Neural cell (in vitro differentiated cells): ENCODE results near the gene SPPL3. TPM values are rescaled to one million over a fixed set of nuclear protein-coding genes. Genes with fewer than 3 reads are reported as not detected.

ENCODE experiments used
- H2AFZ ChIP-seq: fragments of 200-600, 300-800 bp; sonication (generic), shearing (Covaris generic); 2 replicates; pipeline ENCODE4 v1.6.0; 2014; ENCODE audit warnings: low read depth, mild to moderate bottlenecking, antibody characterized with exemption, low read length, moderate library complexity
- H3F3A ChIP-seq: fragments of 200-600 bp; shearing (Covaris generic); 2 replicates; pipeline ENCODE4 v1.6.1; 2016; ENCODE audit warnings: mild to moderate bottlenecking, moderate library complexity, mixed read lengths, antibody characterized with exemption, low read length; ENCODE audit not compliant: insufficient read depth, poor library complexity, severe bottlenecking
- H3K27ac ChIP-seq: fragments of 200-600, 300-800 bp; sonication (generic), shearing (Covaris generic); 2 replicates; pipeline ENCODE4 v1.5.1; 2014; ENCODE audit warnings: mild to moderate bottlenecking, low read length, moderate library complexity
- H3K27me3 ChIP-seq: fragments of 300-800, 200-600 bp; sonication (generic), shearing (Covaris generic); 2 replicates; pipeline ENCODE4 v1.6.0; 2014; ENCODE audit warnings: mild to moderate bottlenecking, low read depth, low read length, moderate library complexity; ENCODE audit not compliant: insufficient read depth
- H3K36me3 ChIP-seq: fragments of 300-800, 200-600 bp; sonication (generic), shearing (Covaris generic); 2 replicates; pipeline ENCODE4 v1.5.1; 2014; ENCODE audit warnings: mild to moderate bottlenecking, antibody characterized with exemption, low read length, moderate library complexity; ENCODE audit not compliant: insufficient read depth
- H3K4me2 ChIP-seq: fragments of 300-800, 200-600 bp; sonication (generic), shearing (Covaris generic); 2 replicates; pipeline ENCODE4 v1.6.0; 2014; ENCODE audit warnings: mild to moderate bottlenecking, low read length
- H3K4me3 ChIP-seq: fragments of 300-800, 200-600 bp; sonication (generic), shearing (Covaris generic); 2 replicates; pipeline ENCODE4 v1.5.1; 2014; ENCODE audit warnings: mild to moderate bottlenecking, low read length, moderate library complexity
- H3K79me2 ChIP-seq: fragments of 200-600 bp; shearing (Covaris generic); replicated peaks from 2 replicates; pipeline ENCODE4 v1.6.0; 2014; ENCODE audit warnings: mild to moderate bottlenecking, low read length, moderate library complexity; ENCODE audit not compliant: insufficient read depth
- H3K9ac ChIP-seq: fragments of 300-800, 200-600 bp; sonication (generic), shearing (Covaris generic); 2 replicates; pipeline ENCODE4 v1.6.1; 2016; ENCODE audit warnings: mild to moderate bottlenecking, low read length, mixed read lengths
- H3K9me2 ChIP-seq: fragments of 200-600 bp; shearing (Covaris generic); 2 replicates; pipeline ENCODE4 v1.6.1; 2016; ENCODE audit warnings: mild to moderate bottlenecking, low read length, mixed read lengths; ENCODE audit not compliant: insufficient read depth
- H3K9me3 ChIP-seq: fragments of 200-600, 300-800 bp; sonication (generic), shearing (Covaris generic); 2 replicates; pipeline ENCODE4 v1.6.1; 2016; ENCODE audit warnings: mild to moderate bottlenecking, mixed run types, low read length, moderate library complexity, mixed read lengths
- H4K20me1 ChIP-seq: fragments of 200-600 bp; shearing (Covaris generic); 2 replicates; pipeline ENCODE4 v1.6.1; 2016; ENCODE audit warnings: mild to moderate bottlenecking, mixed run types; ENCODE audit not compliant: insufficient read depth
- EP300 ChIP-seq: fragments of 450-650 bp; conservative IDR thresholded peaks from 2 replicates; pipeline ENCODE4 v1.6.1; 2014; ENCODE audit warnings: antibody characterized with exemption, mild to moderate bottlenecking, moderate library complexity; ENCODE audit not compliant: poor library complexity, severe bottlenecking
- EZH2 ChIP-seq: fragments of 200-600, 300-800 bp; shearing (Covaris generic), sonication (generic); IDR thresholded peaks from 2 replicates; pipeline ENCODE4 v1.6.1; 2014; ENCODE audit warnings: antibody characterized with exemption, low read length, borderline replicate concordance, mild to moderate bottlenecking; ENCODE audit not compliant: insufficient read depth, poor library complexity, severe bottlenecking
- MXI1 ChIP-seq: fragments of 450-650 bp; conservative IDR thresholded peaks from 2 replicates; pipeline ENCODE4 v1.6.1; 2014; ENCODE audit warnings: antibody characterized with exemption, mild to moderate bottlenecking; ENCODE audit not compliant: poor library complexity, severe bottlenecking
- POLR2AphosphoS5 ChIP-seq: IDR thresholded peaks from 2 replicates; pipeline ENCODE4 v1.6.1; 2012
- SMC3 ChIP-seq: fragments of 450-650 bp; conservative IDR thresholded peaks from 2 replicates; pipeline ENCODE4 v1.6.1; 2014; ENCODE audit warnings: antibody characterized with exemption, mild to moderate bottlenecking, moderate library complexity; ENCODE audit not compliant: poor library complexity
- TAF1 ChIP-seq: IDR thresholded peaks from 2 replicates; pipeline ENCODE4 v1.6.1; 2012; ENCODE audit warnings: low read depth
- polyA plus RNA-seq: library from polyadenylated mRNA; depleted of rRNA; stranded (reverse); fragments of >200 nt; gene quantifications from 2 replicates; pipeline ENCODE4 v1.2.3, GENCODE V29; 2014
- TF ChIP-seq, protein P1 (sequence below): fragments of 450-650 bp; IDR thresholded peaks from 2 replicates; pipeline ENCODE4 v1.5.1; 2014; ENCODE audit warnings: antibody characterized with exemption, mild to moderate bottlenecking, moderate library complexity; ENCODE audit not compliant: poor library complexity, severe bottlenecking

SPPL3 gene
- polyA plus RNA-seq, 1 donor from 2014 or later: 21.3 TPM

DNA sequence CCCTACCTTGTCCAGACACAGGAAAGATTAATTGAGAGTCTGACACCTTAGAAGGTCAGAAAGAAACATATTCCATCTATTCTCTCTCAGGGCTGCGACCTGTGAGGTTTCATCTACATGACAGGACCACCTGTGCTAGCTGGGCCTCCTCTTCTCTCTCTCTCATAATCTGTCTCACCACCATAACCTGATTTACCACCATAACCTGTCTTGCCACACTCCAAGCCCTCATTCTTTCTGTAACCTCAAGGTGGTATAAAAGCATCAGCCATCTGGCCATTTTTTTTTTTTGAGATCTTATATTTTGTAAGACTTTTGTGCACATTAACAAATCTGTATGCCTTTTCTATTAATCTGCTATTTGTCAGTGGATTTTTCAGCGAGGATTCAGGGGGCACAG, 103.0 kb downstream of the SPPL3 start:
- H3K9ac ChIP-seq: no peak overlapping the region
- peaks cover 6% of the 10 kb centered on the region for H3K79me2 ChIP-seq
- H3K4me2 ChIP-seq: no peak overlapping the region
- no peak for TF ChIP-seq MXI1
- TF ChIP-seq EZH2: no peak
- TF ChIP-seq SMC3: no peak
- no peak for TF ChIP-seq TAF1
- TF ChIP-seq POLR2AphosphoS5: no peak
- TF ChIP-seq, protein P1, sequence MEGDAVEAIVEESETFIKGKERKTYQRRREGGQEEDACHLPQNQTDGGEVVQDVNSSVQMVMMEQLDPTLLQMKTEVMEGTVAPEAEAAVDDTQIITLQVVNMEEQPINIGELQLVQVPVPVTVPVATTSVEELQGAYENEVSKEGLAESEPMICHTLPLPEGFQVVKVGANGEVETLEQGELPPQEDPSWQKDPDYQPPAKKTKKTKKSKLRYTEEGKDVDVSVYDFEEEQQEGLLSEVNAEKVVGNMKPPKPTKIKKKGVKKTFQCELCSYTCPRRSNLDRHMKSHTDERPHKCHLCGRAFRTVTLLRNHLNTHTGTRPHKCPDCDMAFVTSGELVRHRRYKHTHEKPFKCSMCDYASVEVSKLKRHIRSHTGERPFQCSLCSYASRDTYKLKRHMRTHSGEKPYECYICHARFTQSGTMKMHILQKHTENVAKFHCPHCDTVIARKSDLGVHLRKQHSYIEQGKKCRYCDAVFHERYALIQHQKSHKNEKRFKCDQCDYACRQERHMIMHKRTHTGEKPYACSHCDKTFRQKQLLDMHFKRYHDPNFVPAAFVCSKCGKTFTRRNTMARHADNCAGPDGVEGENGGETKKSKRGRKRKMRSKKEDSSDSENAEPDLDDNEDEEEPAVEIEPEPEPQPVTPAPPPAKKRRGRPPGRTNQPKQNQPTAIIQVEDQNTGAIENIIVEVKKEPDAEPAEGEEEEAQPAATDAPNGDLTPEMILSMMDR: no peak
- no peak overlapping the region for H3K27ac ChIP-seq
- H3K27me3 ChIP-seq: no peaks in the 10 kb centered on the region
- no peaks in the 10 kb centered on the region for H3K9me3 ChIP-seq
- no peaks in the 10 kb centered on the region for H3K36me3 ChIP-seq
- no peaks in the 10 kb centered on the region for H4K20me1 ChIP-seq
- no peaks in the 10 kb centered on the region for H3F3A ChIP-seq
- no peak overlapping the region for H2AFZ ChIP-seq
- no peaks in the 10 kb centered on the region for H3K9me2 ChIP-seq
- no peak overlapping the region for H3K4me3 ChIP-seq

DNA sequence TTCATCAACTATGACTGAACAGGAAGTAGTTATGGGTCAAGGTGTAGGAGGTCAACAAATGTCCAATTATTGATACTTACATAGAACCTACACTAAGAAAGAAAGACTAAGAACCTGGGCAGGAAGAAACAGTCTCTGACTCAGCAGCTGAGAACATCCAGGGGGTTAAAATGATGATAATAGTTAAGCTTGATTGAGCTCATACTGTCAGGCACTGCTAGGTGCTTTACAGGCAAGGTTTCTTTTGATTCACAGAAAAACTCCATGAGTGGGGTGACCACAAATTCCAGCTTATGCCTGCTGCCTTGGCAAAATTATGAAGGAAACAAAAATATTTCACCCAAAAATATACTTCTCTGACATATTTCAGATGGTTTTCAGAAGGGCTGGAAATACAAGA, 103.5 kb downstream of the SPPL3 start:
- H3K9ac ChIP-seq: no peak overlapping the region
- no peak overlapping the region for H3K27ac ChIP-seq
- H3K4me2 ChIP-seq: no peak overlapping the region
- no peaks in the 10 kb centered on the region for H3F3A ChIP-seq
- H3K9me2 ChIP-seq: no peaks in the 10 kb centered on the region
- no peak overlapping the region for H2AFZ ChIP-seq
- peaks cover 2% of the 10 kb centered on the region for H3K9me3 ChIP-seq
- no peaks in the 10 kb centered on the region for H4K20me1 ChIP-seq
- H3K27me3 ChIP-seq: no peaks in the 10 kb centered on the region
- no peaks in the 10 kb centered on the region for H3K36me3 ChIP-seq
- TF ChIP-seq EZH2: no peak
- TF ChIP-seq MXI1: no peak
- no peak overlapping the region for H3K4me3 ChIP-seq
- peaks cover 6% of the 10 kb centered on the region for H3K79me2 ChIP-seq

DNA sequence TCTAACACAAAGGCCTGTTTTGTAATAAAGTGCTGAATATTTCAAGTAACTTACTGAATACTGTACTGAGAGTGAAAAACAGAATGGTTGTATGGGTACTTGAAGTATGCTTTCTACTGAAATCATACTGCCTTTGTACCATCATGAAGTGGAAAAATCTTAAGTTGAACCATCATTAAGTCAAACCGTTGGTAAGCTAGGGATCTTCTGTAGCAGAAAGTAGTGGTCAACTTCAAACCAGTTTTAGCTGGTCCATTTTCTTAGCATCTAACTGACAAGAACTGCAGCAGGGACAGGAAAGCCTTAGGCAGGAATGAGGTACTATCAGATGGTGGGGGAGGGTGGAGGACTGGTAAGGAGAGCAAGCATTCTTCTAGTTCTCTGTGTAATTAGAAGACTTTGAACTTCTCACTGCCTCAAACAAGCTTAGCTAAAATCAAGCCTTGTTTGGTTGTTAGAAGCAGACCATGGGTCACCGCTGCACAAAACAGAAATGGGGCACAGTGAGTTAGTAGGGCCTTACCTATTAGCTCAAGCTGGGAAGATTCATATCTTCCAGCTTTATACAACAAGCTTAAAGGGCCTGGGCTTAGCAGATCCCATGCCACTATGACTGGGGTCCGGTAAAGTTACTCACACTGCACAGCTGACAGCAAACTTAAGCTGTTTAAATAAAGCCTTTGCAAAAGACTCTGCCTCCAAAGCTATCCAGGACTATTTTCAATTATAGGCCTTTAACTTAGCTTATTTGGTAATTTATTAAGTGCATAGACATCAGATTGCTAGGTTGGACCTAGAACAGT, 104.7 kb downstream of the SPPL3 start:
- H3K79me2 ChIP-seq: peaks cover 15% of the 10 kb centered on the region
- no peaks in the 10 kb centered on the region for H3F3A ChIP-seq
- peaks cover 10% of the 10 kb centered on the region for H3K9me3 ChIP-seq
- peaks cover 5% of the 10 kb centered on the region for H3K36me3 ChIP-seq
- H3K9ac ChIP-seq: no peak overlapping the region
- TF ChIP-seq EP300 (no peak), POLR2AphosphoS5 (no peak), TAF1 (no peak)
- H3K27ac ChIP-seq: no peak overlapping the region
- no peak overlapping the region for H2AFZ ChIP-seq
- no peak overlapping the region for H3K4me3 ChIP-seq
- no peaks in the 10 kb centered on the region for H4K20me1 ChIP-seq
- H3K4me2 ChIP-seq: no peak overlapping the region
- H3K27me3 ChIP-seq: no peaks in the 10 kb centered on the region
- H3K9me2 ChIP-seq: no peaks in the 10 kb centered on the region
